CD4-positive, alpha-beta T cell treated with Interleukin-12 subunit alpha and Interleukin-12 subunit beta, for 1 hour (primary cell): ENCODE data around the gene AIM2.
A peak's percentile ranks its signal among the peaks of the same experiment; 100 is the strongest.
"Not testable (repeated sequence)": the region's sequence is repeated elsewhere in the genome, so short reads cannot be mapped to it uniquely, and the experiment has no call there.

ENCODE experiments used
- DNase-seq: peaks from one replicate; pipeline ENCODE4 v3.0.0-alpha.2; 2020

Gene AIM2

GRCh38 chr1:159076438-159077119 is at the start of gene AIM2:
AIM2 (minus strand) TSS chr1:159076766; CDS start chr1:159073499, 3,267 bp downstream.
- peak; percentile 85 for DNase-seq

- DNase-seq, result no peak
Observed at GRCh38 chr1:159123587-159123986, 47.0 kb upstream of the AIM2 start.

GRCh38 chr1:159122005-159122621 is 45.5 kb upstream of the AIM2 start:
- DNase-seq, result no peak

GRCh38 chr1:159121526-159121925 is 45.0 kb upstream of the AIM2 start:
- DNase-seq, result no peak

- no peak for DNase-seq
Observed at GRCh38 chr1:159120317-159120716, 43.8 kb upstream of the AIM2 start.

GRCh38 chr1:159113596-159114433 is 37.2 kb upstream of the AIM2 start:
- no peak for DNase-seq

- not testable (repeated sequence) for DNase-seq
Observed at GRCh38 chr1:159103021-159103420, 26.5 kb upstream of the AIM2 start.

- no peak for DNase-seq
Observed at GRCh38 chr1:159100589-159100988, 24.0 kb upstream of the AIM2 start.

GRCh38 chr1:159098596-159098995 is 22.0 kb upstream of the AIM2 start:
- DNase-seq, result no peak

- no peak for DNase-seq
Observed at GRCh38 chr1:159092036-159092760, 15.6 kb upstream of the AIM2 start.

GRCh38 chr1:159091607-159092031 is 15.1 kb upstream of the AIM2 start:
- DNase-seq, result no peak

GRCh38 chr1:159091180-159091560 is 14.6 kb upstream of the AIM2 start:
- DNase-seq, result no peak

- DNase-seq, result no peak
Observed at GRCh38 chr1:159090286-159091179, 14.0 kb upstream of the AIM2 start.

GRCh38 chr1:159089184-159089791 is 12.7 kb upstream of the AIM2 start:
- DNase-seq, result peak; percentile 59

GRCh38 chr1:159088546-159089183 is 12.1 kb upstream of the AIM2 start:
- DNase-seq, result no peak

GRCh38 chr1:159088050-159088449 is 11.5 kb upstream of the AIM2 start:
- no peak for DNase-seq

GRCh38 chr1:159084867-159085266 is 8.3 kb upstream of the AIM2 start:
- no peak for DNase-seq

- no peak for DNase-seq
Observed at GRCh38 chr1:159084152-159084551, 7.6 kb upstream of the AIM2 start.

- DNase-seq, result no peak
Observed at GRCh38 chr1:159083013-159083412, 6.4 kb upstream of the AIM2 start.

GRCh38 chr1:159081626-159082025 is 5.1 kb upstream of the AIM2 start:
- DNase-seq, result no peak

- DNase-seq, result no peak
Observed at GRCh38 chr1:159079525-159079924, 3.0 kb upstream of the AIM2 start.
